Measurements from ENCODE around the gene NPPC.
"Not testable (repeated sequence)": the region's sequence is repeated elsewhere in the genome, so short reads cannot be mapped to it uniquely, and the experiment has no call there.

NPPC gene

DNA sequence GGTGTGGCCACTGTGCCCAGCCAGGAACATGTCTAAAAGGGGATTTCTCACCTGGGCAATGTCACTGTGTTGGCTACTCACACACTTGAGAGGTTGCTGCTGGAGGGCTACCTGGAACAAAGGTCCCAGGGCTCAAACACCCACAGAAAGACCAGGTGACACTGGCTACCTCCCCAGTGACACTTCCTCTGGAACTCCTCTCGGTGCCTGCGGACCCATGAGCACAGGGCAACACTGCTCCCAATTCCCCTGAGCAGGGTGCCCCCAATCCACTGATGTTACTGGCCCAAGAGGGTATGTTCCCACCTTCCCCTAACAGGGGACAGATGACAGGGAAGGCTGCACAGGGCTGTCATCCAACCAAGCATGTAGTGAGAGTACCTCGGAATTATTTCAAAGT, 5.8 kb downstream of the NPPC start:
- DNase-seq (ENCODE audit: low read depth), result no peak

GRCh38 chr2:231919341-231920035, 6.7 kb downstream of the NPPC start:
- no peak for DNase-seq (ENCODE audit: low read depth)

- DNase-seq (ENCODE audit: low read depth), result no peak
These were observed 7.5 kb downstream of the NPPC start for GRCh38 chr2:231918501-231919330.

GRCh38 chr2:231917280-231918066, 8.7 kb downstream of the NPPC start:
- no peak for DNase-seq (ENCODE audit: low read depth)

DNA sequence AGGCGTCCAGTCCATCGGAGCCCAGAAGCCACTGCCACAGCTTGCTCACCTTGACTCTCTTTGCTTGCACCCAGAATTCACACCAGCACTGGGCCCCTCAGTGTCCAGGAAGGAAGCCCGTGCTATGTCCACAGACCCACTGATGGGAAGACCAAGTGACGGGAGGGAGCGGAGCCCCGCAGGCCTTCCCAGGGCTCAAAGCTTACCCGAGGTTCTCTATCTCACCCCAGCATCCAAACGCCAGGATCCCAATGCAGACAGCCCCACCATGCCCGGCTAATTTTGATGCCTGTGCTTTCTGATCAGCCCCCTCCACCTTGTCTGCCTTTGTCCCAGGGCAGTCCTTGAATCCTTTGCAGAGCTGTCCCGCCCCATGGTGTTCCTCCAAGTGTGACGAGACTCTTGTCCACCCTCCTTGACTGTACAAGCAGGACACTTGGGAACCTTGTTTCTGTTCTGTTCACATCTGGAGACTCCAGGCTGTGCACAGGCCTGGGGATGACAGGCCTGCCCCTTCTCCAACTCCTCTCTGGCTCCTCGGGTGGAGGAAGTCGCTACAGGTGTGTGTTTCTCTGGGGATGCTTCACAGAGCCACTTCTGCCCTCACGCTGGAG, 12.0 kb downstream of the NPPC start:
- DNase-seq (ENCODE audit: low read depth), result no peak

DNA sequence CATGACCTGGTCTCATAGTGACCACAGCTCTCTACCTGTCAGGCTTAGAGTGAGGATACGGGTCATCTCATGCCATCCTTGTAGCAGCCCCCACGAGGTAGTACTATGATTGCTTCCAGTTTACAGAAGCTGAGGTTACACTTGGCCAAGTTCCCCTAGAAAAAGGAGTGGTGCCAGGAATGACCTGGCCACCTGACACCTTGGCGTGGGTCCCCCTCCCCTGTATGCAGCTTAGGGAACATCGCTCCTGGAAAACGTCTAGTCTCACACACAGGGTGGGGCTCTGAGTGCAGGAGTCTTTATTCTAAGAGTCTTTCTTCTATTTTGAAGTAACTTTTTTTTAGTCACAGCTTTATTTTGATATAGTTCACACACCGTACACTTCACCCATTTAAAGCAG, 14.8 kb downstream of the NPPC start:
- DNase-seq (ENCODE audit: low read depth), result no peak

- no peak for DNase-seq (ENCODE audit: low read depth)
These were observed 15.4 kb downstream of the NPPC start for GRCh38 chr2:231910771-231911170.

- not testable (repeated sequence) for DNase-seq (ENCODE audit: low read depth)
These were observed 16.0 kb downstream of the NPPC start for GRCh38 chr2:231910161-231910560.

GRCh38 chr2:231909631-231910030, 16.6 kb downstream of the NPPC start:
- DNase-seq (ENCODE audit: low read depth), result no peak

GRCh38 chr2:231908584-231908983, 17.6 kb downstream of the NPPC start:
- DNase-seq (ENCODE audit: low read depth), result no peak

- no peak for DNase-seq (ENCODE audit: low read depth)
These were observed 18.4 kb downstream of the NPPC start for GRCh38 chr2:231907765-231908164.

GRCh38 chr2:231905026-231905425, 21.2 kb downstream of the NPPC start:
- no peak for DNase-seq (ENCODE audit: low read depth)

- DNase-seq (ENCODE audit: low read depth), result no peak
These were observed 22.0 kb downstream of the NPPC start for GRCh38 chr2:231904161-231904611.

DNA sequence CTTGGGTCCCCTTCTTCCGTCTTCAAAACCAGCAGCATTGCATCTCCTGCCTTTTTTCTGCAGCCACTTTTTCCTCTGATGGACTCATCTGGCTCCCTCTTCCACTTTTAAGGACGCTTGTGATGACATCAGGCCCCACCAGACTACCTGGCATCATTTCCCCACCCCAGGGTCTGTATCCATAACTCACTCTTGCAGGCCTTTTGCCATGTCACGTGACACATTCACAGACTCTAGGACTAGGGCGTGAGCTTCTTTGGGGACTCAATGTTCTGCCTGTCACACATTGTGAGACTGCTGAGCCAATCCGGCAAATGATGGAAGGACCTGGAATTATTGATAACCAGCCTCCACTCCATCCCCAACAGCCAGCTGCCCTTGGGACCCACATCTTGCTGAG, 23.6 kb downstream of the NPPC start:
- DNase-seq (ENCODE audit: low read depth), result no peak

GRCh38 chr2:231900972-231901371, 25.2 kb downstream of the NPPC start:
- DNase-seq (ENCODE audit: low read depth), result no peak

- DNase-seq (ENCODE audit: low read depth), result no peak
These were observed 25.7 kb downstream of the NPPC start for GRCh38 chr2:231900486-231900942.

DNA sequence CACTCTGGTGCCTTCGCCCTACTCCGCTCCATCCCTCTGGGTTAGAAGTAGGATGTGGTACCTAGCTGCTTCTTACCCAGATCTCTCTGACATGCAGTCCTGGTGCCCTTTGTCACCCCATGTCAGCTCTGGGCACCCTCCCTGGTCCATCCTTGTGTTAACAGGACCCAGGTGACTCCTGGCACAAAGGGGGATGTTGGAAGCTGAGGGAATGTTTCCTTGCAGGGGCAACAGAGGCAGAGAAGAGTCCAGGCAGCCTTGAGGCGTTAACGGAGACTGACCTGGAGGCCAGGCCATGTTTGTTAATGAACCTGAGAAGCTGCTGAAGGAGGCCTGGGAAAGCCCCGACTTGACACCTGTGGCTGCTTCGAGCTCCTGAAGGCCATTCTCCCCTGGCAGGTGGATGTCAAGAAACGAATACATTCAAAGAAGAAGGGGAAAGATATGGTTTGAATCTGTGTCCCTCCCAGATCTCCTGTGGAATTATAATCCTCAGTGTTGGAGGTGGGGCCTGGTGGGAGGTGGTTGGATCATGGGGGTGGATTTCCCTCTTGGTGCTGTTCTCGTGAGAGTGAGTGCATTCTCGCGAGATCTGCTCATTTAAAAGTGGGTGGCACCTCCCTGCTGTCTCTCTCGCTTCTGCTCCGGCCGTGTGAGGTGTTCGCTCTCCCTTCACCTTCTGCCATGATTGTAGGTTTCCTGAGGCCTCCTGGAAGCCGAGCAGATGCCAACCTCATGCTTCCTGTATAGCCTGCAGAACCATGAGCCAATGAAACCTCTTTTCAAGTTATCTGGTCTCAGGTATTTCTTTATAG, 31.4 kb downstream of the NPPC start:
- DNase-seq (ENCODE audit: low read depth), result no peak

DNA sequence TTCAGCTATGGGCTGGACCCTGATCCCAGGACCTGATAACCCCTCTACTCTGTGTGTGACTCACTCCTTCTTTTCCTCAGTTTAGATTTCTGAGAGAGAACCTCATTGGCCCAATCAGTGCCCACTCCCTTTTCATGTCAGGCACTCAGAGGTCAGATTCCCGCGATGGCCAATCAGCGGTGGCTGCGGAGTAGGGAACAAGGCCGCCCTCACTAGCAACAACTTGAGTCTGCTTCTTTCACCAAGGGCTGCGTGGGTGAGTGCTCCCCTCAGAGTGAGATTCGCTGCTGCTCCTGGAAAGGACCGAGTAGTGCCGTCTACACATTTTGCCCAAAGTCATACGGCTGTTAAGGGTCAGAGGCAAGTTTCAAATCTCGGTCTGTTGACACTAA, 34.7 kb downstream of the NPPC start:
- no peak for DNase-seq (ENCODE audit: low read depth)

GRCh38 chr2:231890896-231891513, 35.2 kb downstream of the NPPC start:
- DNase-seq (ENCODE audit: low read depth), result no peak

GRCh38 chr2:231887756-231888155, 38.4 kb downstream of the NPPC start:
- DNase-seq (ENCODE audit: low read depth), result no peak
